ENCODE results near the gene SYNDIG1.

The SYNDIG1 gene

GRCh38 chr20:24469116-24469893 lies at the start of gene SYNDIG1:
TSS of gene SYNDIG1 (plus strand) at chr20:24469629. CDS start at chr20:24543098, 73,469 bp downstream.
- DNase-seq (ENCODE audit: low read depth, low spot score), result no peak

GRCh38 chr20:24419786-24420185 lies 49.6 kb upstream of the SYNDIG1 start:
- DNase-seq (ENCODE audit: low read depth, low spot score), result no peak

- no peak for DNase-seq (ENCODE audit: low read depth, low spot score)
Observed at GRCh38 chr20:24420567-24420966, 48.9 kb upstream of the SYNDIG1 start.

GRCh38 chr20:24421071-24421470 lies 48.4 kb upstream of the SYNDIG1 start:
- no peak for DNase-seq (ENCODE audit: low read depth, low spot score)

- DNase-seq (ENCODE audit: low read depth, low spot score), result no peak
Observed at GRCh38 chr20:24422091-24422760, 47.2 kb upstream of the SYNDIG1 start.

GRCh38 chr20:24423390-24424313 lies 45.8 kb upstream of the SYNDIG1 start:
- no peak for DNase-seq (ENCODE audit: low read depth, low spot score)

- DNase-seq (ENCODE audit: low read depth, low spot score), result no peak
Observed at GRCh38 chr20:24425523-24426135, 43.8 kb upstream of the SYNDIG1 start.

- no peak for DNase-seq (ENCODE audit: low read depth, low spot score)
Observed at GRCh38 chr20:24431279-24432045, 38.0 kb upstream of the SYNDIG1 start.

- no peak for DNase-seq (ENCODE audit: low read depth, low spot score)
Observed at GRCh38 chr20:24432046-24432442, 37.4 kb upstream of the SYNDIG1 start.

- no peak for DNase-seq (ENCODE audit: low read depth, low spot score)
Observed at GRCh38 chr20:24436160-24436559, 33.3 kb upstream of the SYNDIG1 start.

GRCh38 chr20:24437196-24438082 lies 32.0 kb upstream of the SYNDIG1 start:
- DNase-seq (ENCODE audit: low read depth, low spot score), result no peak

- no peak for DNase-seq (ENCODE audit: low read depth, low spot score)
Observed at GRCh38 chr20:24438331-24438730, 31.1 kb upstream of the SYNDIG1 start.

- no peak for DNase-seq (ENCODE audit: low read depth, low spot score)
Observed at GRCh38 chr20:24439737-24440387, 29.6 kb upstream of the SYNDIG1 start.

- no peak for DNase-seq (ENCODE audit: low read depth, low spot score)
Observed at GRCh38 chr20:24441661-24442060, 27.8 kb upstream of the SYNDIG1 start.

GRCh38 chr20:24442909-24443308 lies 26.5 kb upstream of the SYNDIG1 start:
- DNase-seq (ENCODE audit: low read depth, low spot score), result no peak

GRCh38 chr20:24443436-24443835 lies 26.0 kb upstream of the SYNDIG1 start:
- DNase-seq (ENCODE audit: low read depth, low spot score), result no peak

GRCh38 chr20:24444526-24445190 lies 24.8 kb upstream of the SYNDIG1 start:
- no peak for DNase-seq (ENCODE audit: low read depth, low spot score)

- DNase-seq (ENCODE audit: low read depth, low spot score), result no peak
Observed at GRCh38 chr20:24445510-24446170, 23.8 kb upstream of the SYNDIG1 start.
